B cell (primary cell): Measurements from ENCODE around the gene NRGN. TPM values are rescaled to one million over a fixed set of nuclear protein-coding genes. Genes with fewer than 3 reads are reported as not detected.

Experiments
- polyA plus RNA-seq: library from polyadenylated mRNA; depleted of rRNA; stranded (reverse); fragments of >200 nt; gene quantifications from 2 replicates; pipeline ENCODE4 v1.2.3, GENCODE V29; 2012
- total RNA-seq, 2 donors: library from RNA; stranded (reverse); fragments of 120-200 nt in 1 of 2; gene quantifications; 1 replicate in 1 of 2; 2 replicates in 1 of 2; pipeline versions ENCODE4 v1.2.3 to v1.2.4, GENCODE V29; 2013 to 2022

NRGN gene
- total and polyA plus RNA-seq, 2 donors (not counting 1 experiment from before 2014, with no cell fraction given): 3.1 TPM; not detected in 1

Other genes starting within 250 kb of the NRGN start
- gene OR8B12, start 196.3 kb upstream of the NRGN start, total RNA-seq: not detected in 2 replicates
- gene OR8B12, start 196.3 kb upstream of the NRGN start, polyA plus RNA-seq: not detected in 2 replicates
- gene OR8A1, start 169.9 kb upstream of the NRGN start, total RNA-seq: not detected in 2 replicates
- not detected in 2 replicates for gene OR8A1, start 169.9 kb upstream of the NRGN start, polyA plus RNA-seq
- not detected in 2 replicates for gene PANX3, start 128.5 kb upstream of the NRGN start, total RNA-seq
- not detected in 2 replicates for gene PANX3, start 128.5 kb upstream of the NRGN start, polyA plus RNA-seq
- 66.8 and 71.5 TPM in 2 replicates for gene TBRG1, start 117.1 kb upstream of the NRGN start, total RNA-seq
- gene TBRG1, start 117.1 kb upstream of the NRGN start, polyA plus RNA-seq: 68.2 and 69.6 TPM in 2 replicates
- gene SIAE, start 66.2 kb upstream of the NRGN start, total RNA-seq: 3.6 and 5.1 TPM in 2 replicates
- gene SIAE, start 66.2 kb upstream of the NRGN start, polyA plus RNA-seq: 4.5 and 5.5 TPM in 2 replicates
- 0.46 and 0.76 TPM in 2 replicates for gene SPA17, start 66.0 kb upstream of the NRGN start, total RNA-seq
- gene SPA17, start 66.0 kb upstream of the NRGN start, polyA plus RNA-seq: 0.20 and 0.21 TPM in 2 replicates
- gene VSIG2, start 12.3 kb downstream of the NRGN start, total RNA-seq: not detected in 2 replicates
- 0.36 TPM in 1 of 2 replicates, not detected in the other for gene VSIG2, start 12.3 kb downstream of the NRGN start, polyA plus RNA-seq
- gene ESAM, start 22.3 kb downstream of the NRGN start, total RNA-seq: 1.4 and 1.8 TPM in 2 replicates
- 14.5 and 48.6 TPM in 2 replicates for gene ESAM, start 22.3 kb downstream of the NRGN start, polyA plus RNA-seq
- 26.8 and 33.4 TPM in 2 replicates for gene MSANTD2, start 60.5 kb downstream of the NRGN start, total RNA-seq
- 9.4 and 11.1 TPM in 2 replicates for gene MSANTD2, start 60.5 kb downstream of the NRGN start, polyA plus RNA-seq
- gene ROBO3, start 125.5 kb downstream of the NRGN start, total RNA-seq: 0.90 and 1.0 TPM in 2 replicates
- gene ROBO3, start 125.5 kb downstream of the NRGN start, polyA plus RNA-seq: 4.0 and 7.4 TPM in 2 replicates
- not detected in 2 replicates for gene ROBO4, start 157.9 kb downstream of the NRGN start, total RNA-seq
- not detected in 2 replicates for gene ROBO4, start 157.9 kb downstream of the NRGN start, polyA plus RNA-seq
- not detected in 2 replicates for gene HEPN1, start 179.3 kb downstream of the NRGN start, total RNA-seq
- gene HEPN1, start 179.3 kb downstream of the NRGN start, polyA plus RNA-seq: not detected in 2 replicates
- gene HEPACAM, start 196.1 kb downstream of the NRGN start, total RNA-seq: not detected in 2 replicates
- not detected in 2 replicates for gene HEPACAM, start 196.1 kb downstream of the NRGN start, polyA plus RNA-seq
- 1.8 TPM in 2 replicates for gene CCDC15, start 214.3 kb downstream of the NRGN start, total RNA-seq
- gene CCDC15, start 214.3 kb downstream of the NRGN start, polyA plus RNA-seq: 0.29 and 0.31 TPM in 2 replicates